ENCODE measurements around the gene HDAC10. TPM values are rescaled to one million over a fixed set of nuclear protein-coding genes. Genes with fewer than 3 reads are reported as not detected.
"Not testable (repeated sequence)": the region's sequence is repeated elsewhere in the genome, so short reads cannot be mapped to it uniquely, and the experiment has no call there.

Gene HDAC10
- total RNA-seq, 1 donor from 2014 or later, result 42.1 TPM

DNA sequence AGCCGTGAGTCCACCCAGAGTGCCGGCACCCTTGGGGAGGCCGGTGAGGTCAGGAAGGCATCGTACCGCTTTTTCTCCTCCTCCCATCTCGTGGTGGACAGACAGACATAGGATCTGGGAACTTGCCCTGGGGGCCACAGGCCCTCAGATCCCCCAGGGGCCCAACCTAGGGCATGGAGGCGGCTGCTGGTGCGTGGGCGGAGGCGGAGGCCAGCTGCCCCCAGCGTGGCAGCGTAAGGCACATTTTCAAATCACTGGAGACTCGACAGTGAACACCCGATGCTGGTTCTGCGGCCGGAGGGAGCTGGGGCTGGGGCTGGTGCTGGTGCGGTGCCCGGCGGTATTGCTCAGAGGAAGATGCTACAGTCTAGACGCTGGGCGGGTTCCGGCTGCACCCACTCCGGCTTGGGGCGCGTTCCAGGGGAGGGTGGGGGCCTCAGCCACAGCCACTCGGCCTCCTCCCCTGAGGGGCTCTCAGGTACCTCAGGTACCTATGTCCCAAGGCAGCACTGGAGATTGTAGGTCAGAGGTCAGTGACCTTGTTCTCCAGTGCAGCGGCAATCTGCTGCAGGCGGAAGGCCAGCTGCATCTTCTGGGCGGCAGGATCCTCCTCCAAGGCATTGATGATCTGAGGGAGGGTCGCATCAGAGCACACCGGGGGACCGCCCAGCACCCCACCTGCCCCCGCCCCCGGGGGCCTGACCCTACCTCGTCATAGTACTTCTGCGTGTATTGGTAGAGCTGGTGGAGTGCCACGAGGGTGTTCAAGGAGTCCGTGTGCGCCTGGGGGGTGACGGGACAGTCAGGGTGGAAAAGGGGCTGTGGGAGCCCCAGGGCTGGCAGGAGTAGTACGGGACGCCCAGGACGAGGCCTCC lies 24.4 kb upstream of the HDAC10 start:
- Mint-ChIP-seq H3K36me3 (ENCODE audit: low read depth, unreplicated experiment) (peaks cover 4% of the 10 kb centered on the region), H3K27me3 (ENCODE audit: unreplicated experiment) (peaks cover 9% of the 10 kb centered on the region), H3K27ac (ENCODE audit: unreplicated experiment) (no peak overlapping the region), H3K9me3 (ENCODE audit: unreplicated experiment) (no peaks in the 10 kb centered on the region), H3K4me3 (ENCODE audit: unreplicated experiment) (no peak overlapping the region), H3K4me1 (ENCODE audit: unreplicated experiment) (no peaks in the 10 kb centered on the region)
- TF ChIP-seq, protein P1, sequence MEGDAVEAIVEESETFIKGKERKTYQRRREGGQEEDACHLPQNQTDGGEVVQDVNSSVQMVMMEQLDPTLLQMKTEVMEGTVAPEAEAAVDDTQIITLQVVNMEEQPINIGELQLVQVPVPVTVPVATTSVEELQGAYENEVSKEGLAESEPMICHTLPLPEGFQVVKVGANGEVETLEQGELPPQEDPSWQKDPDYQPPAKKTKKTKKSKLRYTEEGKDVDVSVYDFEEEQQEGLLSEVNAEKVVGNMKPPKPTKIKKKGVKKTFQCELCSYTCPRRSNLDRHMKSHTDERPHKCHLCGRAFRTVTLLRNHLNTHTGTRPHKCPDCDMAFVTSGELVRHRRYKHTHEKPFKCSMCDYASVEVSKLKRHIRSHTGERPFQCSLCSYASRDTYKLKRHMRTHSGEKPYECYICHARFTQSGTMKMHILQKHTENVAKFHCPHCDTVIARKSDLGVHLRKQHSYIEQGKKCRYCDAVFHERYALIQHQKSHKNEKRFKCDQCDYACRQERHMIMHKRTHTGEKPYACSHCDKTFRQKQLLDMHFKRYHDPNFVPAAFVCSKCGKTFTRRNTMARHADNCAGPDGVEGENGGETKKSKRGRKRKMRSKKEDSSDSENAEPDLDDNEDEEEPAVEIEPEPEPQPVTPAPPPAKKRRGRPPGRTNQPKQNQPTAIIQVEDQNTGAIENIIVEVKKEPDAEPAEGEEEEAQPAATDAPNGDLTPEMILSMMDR (IDR thresholded peaks at IDR 0.05; ENCODE audit: unreplicated experiment), result no peak
- DNase-seq (ENCODE audit: low spot score), result no peak

DNA sequence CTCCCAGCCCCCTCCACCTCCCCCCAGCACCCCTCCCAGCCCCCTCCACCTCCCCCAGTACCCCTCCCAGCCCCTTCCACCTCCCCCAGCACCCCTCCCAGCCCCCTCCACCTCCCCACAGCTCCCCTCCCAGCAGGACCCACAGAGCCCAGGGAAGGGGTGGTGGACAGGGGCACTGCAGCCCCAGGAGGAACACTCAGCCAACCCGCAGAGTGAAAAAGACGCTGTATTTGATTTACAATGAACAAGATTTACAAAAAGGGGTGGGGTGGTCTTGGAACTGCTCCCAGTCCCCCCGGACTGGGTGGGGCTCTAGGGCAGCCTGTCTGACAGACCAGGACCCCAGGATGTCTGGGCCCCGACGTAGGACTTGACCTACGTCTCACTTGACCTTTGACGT lies 23.7 kb upstream of the HDAC10 start:
- no peaks in the 10 kb centered on the region for H3K4me1 Mint-ChIP-seq (ENCODE audit: unreplicated experiment)
- no peak overlapping the region for H3K27ac Mint-ChIP-seq (ENCODE audit: unreplicated experiment)
- no peak overlapping the region for H3K4me3 Mint-ChIP-seq (ENCODE audit: unreplicated experiment)
- no peak for DNase-seq (ENCODE audit: low spot score)
- TF ChIP-seq, protein P1 (IDR thresholded peaks at IDR 0.05; ENCODE audit: unreplicated experiment), result no peak
- H3K36me3 Mint-ChIP-seq (ENCODE audit: low read depth, unreplicated experiment), result peaks cover 4% of the 10 kb centered on the region
- no peaks in the 10 kb centered on the region for H3K9me3 Mint-ChIP-seq (ENCODE audit: unreplicated experiment)
- H3K27me3 Mint-ChIP-seq (ENCODE audit: unreplicated experiment), result peaks cover 9% of the 10 kb centered on the region

DNA sequence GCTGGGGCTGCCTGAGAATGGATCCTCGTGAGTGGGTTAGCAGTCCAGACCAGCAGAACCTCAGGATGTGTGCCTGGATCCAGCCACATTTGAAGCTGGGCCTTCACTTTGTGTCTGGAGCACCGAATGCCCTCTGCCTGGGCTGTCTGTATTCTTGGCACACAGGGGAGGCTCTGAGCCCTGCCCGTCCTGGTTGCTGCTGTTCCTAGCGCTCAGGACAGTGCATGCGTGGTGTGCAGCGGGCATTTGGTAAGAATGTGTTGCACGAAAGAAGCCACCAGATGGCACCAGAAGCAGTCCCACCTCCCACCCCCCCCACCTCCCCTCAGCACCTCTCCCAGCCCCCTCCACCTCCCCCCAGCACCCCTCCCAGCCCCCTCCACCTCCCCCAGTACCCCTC lies 23.2 kb upstream of the HDAC10 start:
- H3K36me3 Mint-ChIP-seq (ENCODE audit: low read depth, unreplicated experiment), result peaks cover 4% of the 10 kb centered on the region
- TF ChIP-seq, protein P1 (IDR thresholded peaks at IDR 0.05; ENCODE audit: unreplicated experiment), result no peak
- no peak overlapping the region for H3K4me3 Mint-ChIP-seq (ENCODE audit: unreplicated experiment)
- H3K4me1 Mint-ChIP-seq (ENCODE audit: unreplicated experiment), result no peaks in the 10 kb centered on the region
- no peak for DNase-seq (ENCODE audit: low spot score)
- no peak overlapping the region for H3K27ac Mint-ChIP-seq (ENCODE audit: unreplicated experiment)
- H3K9me3 Mint-ChIP-seq (ENCODE audit: unreplicated experiment), result no peaks in the 10 kb centered on the region
- H3K27me3 Mint-ChIP-seq (ENCODE audit: unreplicated experiment), result peaks cover 11% of the 10 kb centered on the region

DNA sequence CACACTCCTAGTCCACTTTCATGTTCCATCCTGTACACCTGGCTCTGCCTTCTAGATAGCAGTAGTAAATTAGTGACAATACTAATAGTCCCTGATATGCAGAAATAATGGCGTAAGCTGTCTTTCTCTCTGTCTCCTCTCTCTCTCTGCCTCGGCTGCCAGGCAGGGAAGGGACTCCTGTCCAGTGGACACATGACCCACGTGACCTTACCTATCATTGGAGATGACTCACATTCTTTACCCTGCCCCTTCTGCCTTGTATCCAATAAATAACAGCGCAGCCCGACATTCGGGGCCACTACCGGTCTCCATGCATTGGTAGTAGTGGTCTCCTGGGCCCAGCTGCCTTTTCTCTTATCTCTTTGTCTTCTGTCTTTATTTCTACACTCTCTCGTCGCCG lies 22.7 kb upstream of the HDAC10 start:
- not testable (repeated sequence) for H3K27ac Mint-ChIP-seq (ENCODE audit: unreplicated experiment); H3K36me3 Mint-ChIP-seq (ENCODE audit: low read depth, unreplicated experiment); H3K4me1 Mint-ChIP-seq (ENCODE audit: unreplicated experiment); H3K9me3 Mint-ChIP-seq (ENCODE audit: unreplicated experiment); H3K4me3 Mint-ChIP-seq (ENCODE audit: unreplicated experiment); DNase-seq (ENCODE audit: low spot score)
- H3K27me3 Mint-ChIP-seq (ENCODE audit: unreplicated experiment), result peaks cover 11% of the 10 kb centered on the region

DNA sequence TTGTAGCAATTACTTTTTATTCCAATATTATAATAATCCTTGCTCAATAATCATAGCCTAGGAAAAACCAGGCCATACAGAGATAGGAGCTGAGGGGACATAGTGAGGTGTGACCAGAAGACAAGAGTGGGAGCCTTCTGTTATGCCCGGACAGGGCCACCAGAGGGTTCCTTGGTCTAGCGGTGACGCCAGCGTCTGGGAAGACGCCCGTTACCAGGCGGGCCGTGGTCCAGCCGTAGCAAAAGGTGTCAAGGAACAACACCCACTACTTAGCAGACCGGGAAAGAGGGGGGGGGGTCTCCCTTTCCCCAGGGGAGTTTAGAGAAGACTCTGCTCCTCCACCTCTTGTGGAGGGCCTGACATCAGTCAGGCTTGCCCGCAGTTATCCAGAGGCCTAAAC lies 22.3 kb upstream of the HDAC10 start:
- not testable (repeated sequence) for H3K9me3 Mint-ChIP-seq (ENCODE audit: unreplicated experiment); DNase-seq (ENCODE audit: low spot score); H3K4me3 Mint-ChIP-seq (ENCODE audit: unreplicated experiment); H3K4me1 Mint-ChIP-seq (ENCODE audit: unreplicated experiment); H3K36me3 Mint-ChIP-seq (ENCODE audit: low read depth, unreplicated experiment); H3K27ac Mint-ChIP-seq (ENCODE audit: unreplicated experiment)
- peaks cover 11% of the 10 kb centered on the region for H3K27me3 Mint-ChIP-seq (ENCODE audit: unreplicated experiment)

Data from endothelial cell (in vitro differentiated cells).